GM18951 (cell line): ENCODE data around the gene OR13C2.
"Not testable (repeated sequence)": the region's sequence is repeated elsewhere in the genome, so short reads cannot be mapped to it uniquely, and the experiment has no call there.

ENCODE experiments used
- POLR2A ChIP-seq: IDR thresholded peaks from 4 replicates; pipeline ENCODE4 v1.6.1; 2011; ENCODE audit warnings: mild to moderate bottlenecking; ENCODE audit not compliant: insufficient read length, insufficient read depth; ENCODE audit errors: extremely low read depth
- in situ Hi-C: fragments of 300-500 bp; cut with MboI; formaldehyde crosslinking; loops from one replicate; pipeline ENCODE4 v1.12.0; 2022; ENCODE audit warnings: low sequenced_read_pairs, mixed read lengths, inconsistent platforms; ENCODE audit not compliant: unreplicated experiment

OR13C2 gene

GRCh38 chr9:104605527-104605926 is at the start of gene OR13C2:
OR13C2 (minus strand) TSS chr9:104605627; CDS start chr9:104605627, 0 bp downstream.
- in situ Hi-C loops: not testable (repeated sequence)

- TF ChIP-seq POLR2A: no peak
Observed at GRCh38 chr9:104635456-104635855, 30.0 kb upstream of the OR13C2 start.

GRCh38 chr9:104633976-104634520 is 28.6 kb upstream of the OR13C2 start:
- in situ Hi-C loops: no loop called here
- TF ChIP-seq POLR2A: no peak

More at GRCh38 chr9:104635456-104635855, 30.0 kb upstream of the OR13C2 start:
- in situ Hi-C loops: no loop called here

GRCh38 chr9:104625964-104626363 is 20.5 kb upstream of the OR13C2 start:
- in situ Hi-C loops: not testable (repeated sequence)

GRCh38 chr9:104618104-104618503 is 12.7 kb upstream of the OR13C2 start, which contains the start of gene OR13C9:
OR13C9 (minus strand) TSS chr9:104618204; CDS start chr9:104618204, 0 bp downstream.
- in situ Hi-C loops: no loop called here
- TF ChIP-seq POLR2A: no peak

GRCh38 chr9:104617418-104617817 is 12.0 kb upstream of the OR13C2 start:
- in situ Hi-C loops: no loop called here

GRCh38 chr9:104611213-104611612 is 5.8 kb upstream of the OR13C2 start:
- no peak for TF ChIP-seq POLR2A
- in situ Hi-C loops: no loop called here

More at GRCh38 chr9:104617418-104617817, 12.0 kb upstream of the OR13C2 start:
- no peak for TF ChIP-seq POLR2A

GRCh38 chr9:104608336-104608735 is 2.9 kb upstream of the OR13C2 start:
- TF ChIP-seq POLR2A: no peak
- in situ Hi-C loops: no loop called here

- in situ Hi-C loops: no loop called here
- TF ChIP-seq POLR2A: no peak
Observed at GRCh38 chr9:104606152-104606551, 725 bp upstream of the OR13C2 start.

- TF ChIP-seq POLR2A: no peak
- in situ Hi-C loops: no loop called here
Observed at GRCh38 chr9:104604801-104605200, 626 bp downstream of the OR13C2 start.

GRCh38 chr9:104599313-104599712 is 6.1 kb downstream of the OR13C2 start, which contains the start of gene OR13C5:
OR13C5 (minus strand) TSS chr9:104599413; CDS start chr9:104599413, 0 bp downstream.
- in situ Hi-C loops: not testable (repeated sequence)

GRCh38 chr9:104598749-104599148 is 6.7 kb downstream of the OR13C2 start:
- in situ Hi-C loops: not testable (repeated sequence)

- in situ Hi-C loops: no loop called here
- no peak for TF ChIP-seq POLR2A
Observed at GRCh38 chr9:104589626-104590025, 15.8 kb downstream of the OR13C2 start.

GRCh38 chr9:104586496-104587180 is 18.8 kb downstream of the OR13C2 start:
- TF ChIP-seq POLR2A: no peak
- in situ Hi-C loops: no loop called here
